OCI-LY7 (cell line): Measurements from ENCODE around the gene CTDSPL.

Source experiments
- CTCF ChIP-seq: fragments of 200-600 bp; sonication (generic); conservative IDR thresholded peaks from 2 replicates; pipeline ENCODE4 v1.5.1; 2014; ENCODE audit warnings: mild to moderate bottlenecking, antibody characterized with exemption, low read length, moderate library complexity, mixed read lengths
- EZH2phosphoT487 ChIP-seq: fragments of 200-600 bp; sonication (generic); IDR thresholded peaks from 2 replicates; pipeline ENCODE4 v1.6.1; 2018; ENCODE audit warnings: low read depth, borderline replicate concordance, mild to moderate bottlenecking, mixed run types, antibody characterized with exemption, low read length, moderate library complexity, mixed read lengths

GRCh38 chr3:37993820-37994638, 132.3 kb downstream of the CTDSPL start:
- no peak; the same call in 1 of the 2 replicates for TF ChIP-seq CTCF
- TF ChIP-seq EZH2phosphoT487: no peak
